H1 (cell line): Measurements from ENCODE around the gene SLC32A1. TPM values are rescaled to one million over a fixed set of nuclear protein-coding genes. Genes with fewer than 3 reads are reported as not detected.

Source experiments
- CTCF ChIA-PET: fragments of 300-600 bp; sonication (Branson Sonifier 250); formaldehyde crosslinking; loops from one replicate; lab custom pipeline; 2021; ENCODE audit not compliant: partially characterized antibody; lab: Charles Lee
- POLR2A ChIA-PET: fragments of 300-600 bp; sonication (Branson Sonifier 250); formaldehyde crosslinking; loops from one replicate; lab custom pipeline; 2021; ENCODE audit warnings: inconsistent platforms; ENCODE audit not compliant: partially characterized antibody; lab: Charles Lee
- DNase-seq, 2 experiments: peaks; one replicate each; pipeline versions ENCODE4 v3.0.0 to v3.0.0-alpha.2; 2010 to 2022; ENCODE audit warnings: low spot score in 2 of 2, low read depth in 1 of 2, mixed read lengths in 1 of 2
- FAIRE-seq: peaks from 2 replicates; lab custom pipeline; 2011; peaks lifted over from hg19 to GRCh38; lab: Jason Lieb, UNC
- H2AFZ ChIP-seq: 2 replicates; pipeline ENCODE4 v1.8.1; 2012; ENCODE audit warnings: low read length, inconsistent platforms
- H2AK5ac ChIP-seq: 2 replicates; pipeline ENCODE4 v1.6.1; 2013; ENCODE audit warnings: low read depth, low read length
- H2BK120ac ChIP-seq: replicated peaks from 2 replicates; pipeline ENCODE3; 2013; ENCODE audit warnings: low read depth, low read length, inconsistent platforms
- H2BK12ac ChIP-seq: 2 replicates; pipeline ENCODE4 v1.6.1; 2013; ENCODE audit warnings: low read depth, low read length
- H2BK15ac ChIP-seq: 2 replicates; pipeline ENCODE4 v1.6.1; 2013; ENCODE audit warnings: low read length
- H2BK20ac ChIP-seq: 2 replicates; pipeline ENCODE4 v1.6.1; 2013; ENCODE audit warnings: low read length
- H2BK5ac ChIP-seq: 2 replicates; pipeline ENCODE4 v1.6.1; 2013; ENCODE audit warnings: low read depth, low read length
- H3K14ac ChIP-seq: 2 replicates; pipeline ENCODE4 v1.6.1; 2013; ENCODE audit warnings: inconsistent platforms; ENCODE audit not compliant: insufficient read length
- H3K18ac ChIP-seq: 2 replicates; pipeline ENCODE4 v1.6.1; 2013; ENCODE audit warnings: low read length; ENCODE audit errors: extremely low read depth
- H3K23ac ChIP-seq: 2 replicates; pipeline ENCODE4 v1.6.1; 2013; ENCODE audit warnings: inconsistent platforms; ENCODE audit not compliant: insufficient read length
- H3K23me2 ChIP-seq: 2 replicates; pipeline ENCODE4 v1.6.1; 2013; ENCODE audit warnings: low read depth, low read length
- H3K27ac ChIP-seq: 2 replicates; pipeline ENCODE4 v1.6.1; 2011; ENCODE audit warnings: low read depth, low read length, inconsistent platforms
- H3K27me3 ChIP-seq, 4 experiments: replicated peaks in 1 of 4; 1 replicate in 1 of 4; 2 replicates in 3 of 4; pipeline versions ENCODE4 v1.6.1 to v1.8.1; 2011 to 2013; ENCODE audit warnings: low read length in 3 of 4, mild to moderate bottlenecking in 3 of 4, inconsistent platforms in 2 of 4, mixed read lengths in 2 of 4, moderate library complexity in 1 of 4; ENCODE audit not compliant: control insufficient read depth in 3 of 4, insufficient read depth in 3 of 4; ENCODE audit errors: extremely low read depth in 1 of 4
- H3K36me3 ChIP-seq, 4 experiments: 2 replicates each; pipeline versions ENCODE4 v1.6.1 to v1.8.1; 2011 to 2013; ENCODE audit warnings: mild to moderate bottlenecking in 4 of 4, low read length in 3 of 4, moderate library complexity in 2 of 4, control low read depth in 1 of 4, inconsistent platforms in 1 of 4; ENCODE audit not compliant: insufficient read depth in 4 of 4, control insufficient read depth in 2 of 4
- H3K4ac ChIP-seq: replicated peaks from 2 replicates; pipeline ENCODE3; 2013; ENCODE audit warnings: low read length, low read depth, mixed read lengths, inconsistent platforms; ENCODE audit not compliant: insufficient read length
- H3K4me1 ChIP-seq, 4 experiments: replicated peaks in 1 of 4; 1 replicate in 1 of 4; 2 replicates in 3 of 4; pipeline versions ENCODE4 v1.6.1 to v1.8.1; 2011 to 2013; ENCODE audit warnings: low read length in 3 of 4, inconsistent platforms in 2 of 4, mixed read lengths in 1 of 4; ENCODE audit not compliant: insufficient read depth in 4 of 4, control insufficient read depth in 3 of 4
- H3K4me2 ChIP-seq, 2 experiments: 2 replicates each; pipeline versions ENCODE4 v1.6.1 to v1.8.1; 2011 to 2013; ENCODE audit warnings: low read depth in 2 of 2, low read length in 2 of 2, control low read depth in 1 of 2, inconsistent platforms in 1 of 2, mild to moderate bottlenecking in 1 of 2; ENCODE audit not compliant: insufficient read depth in 1 of 2
- H3K4me3 ChIP-seq, 4 experiments: fragments of 200-600, 300-600 bp in 1 of 4; sonication (generic), shearing (Covaris generic), sonication (Bioruptor Twin) in 1 of 4; 2 replicates each; pipeline versions ENCODE4 v1.5.1 to v1.8.1; 2011 to 2016; ENCODE audit warnings: low read length in 4 of 4, low read depth in 3 of 4, control low read depth in 2 of 4, inconsistent platforms in 2 of 4, mild to moderate bottlenecking in 2 of 4, mixed read lengths in 1 of 4, moderate library complexity in 1 of 4; ENCODE audit not compliant: insufficient read depth in 2 of 4; ENCODE audit errors: extremely low read depth in 1 of 4
- H3K56ac ChIP-seq: replicated peaks from 2 replicates; pipeline ENCODE3; 2013; ENCODE audit warnings: low read depth, mild to moderate bottlenecking, mixed read lengths, low read length, inconsistent platforms; ENCODE audit not compliant: insufficient read length
- H3K79me1 ChIP-seq: 2 replicates; pipeline ENCODE4 v1.6.1; 2013; ENCODE audit warnings: low read depth, low read length, control low read depth
- H3K79me2 ChIP-seq, 2 experiments: 2 replicates each; pipeline versions ENCODE4 v1.6.1 to v1.8.1; 2012 to 2013; ENCODE audit warnings: low read length in 2 of 2, mild to moderate bottlenecking in 2 of 2, inconsistent platforms in 1 of 2; ENCODE audit not compliant: insufficient read depth in 2 of 2, control insufficient read depth in 1 of 2
- H3K9ac ChIP-seq, 4 experiments: replicated peaks in 1 of 4; 1 replicate in 1 of 4; 2 replicates in 3 of 4; pipeline versions ENCODE4 v1.6.1 to v1.8.1; 2011 to 2013; ENCODE audit warnings: low read depth in 3 of 4, low read length in 3 of 4, control low read depth in 2 of 4, mild to moderate bottlenecking in 2 of 4, moderate library complexity in 2 of 4, inconsistent platforms in 1 of 4; ENCODE audit errors: extremely low read depth in 1 of 4
- H3K9me3 ChIP-seq, 2 experiments: 2 replicates each; pipeline versions ENCODE4 v1.6.1 to v1.8.1; 2012 to 2013; ENCODE audit warnings: mild to moderate bottlenecking in 2 of 2, moderate library complexity in 2 of 2, control low read depth in 1 of 2, inconsistent platforms in 1 of 2, low read depth in 1 of 2, low read length in 1 of 2, mixed read lengths in 1 of 2; ENCODE audit not compliant: insufficient read depth in 2 of 2
- H4K20me1 ChIP-seq, 2 experiments: replicated peaks in 1 of 2; 2 replicates each; pipeline versions ENCODE3 to v1.8.1; 2011 to 2013; ENCODE audit warnings: inconsistent platforms in 2 of 2, low read length in 2 of 2, mild to moderate bottlenecking in 1 of 2; ENCODE audit not compliant: insufficient read depth in 2 of 2, control insufficient read depth in 1 of 2
- H4K5ac ChIP-seq: 2 replicates; pipeline ENCODE4 v1.6.1; 2013; ENCODE audit warnings: low read length, low read depth, mixed read lengths, inconsistent platforms; ENCODE audit not compliant: insufficient read length
- H4K8ac ChIP-seq: 2 replicates; pipeline ENCODE4 v1.8.0; 2013; ENCODE audit warnings: mild to moderate bottlenecking, moderate library complexity, low read length, inconsistent platforms; ENCODE audit not compliant: insufficient read depth; ENCODE audit errors: extremely low read depth
- H4K91ac ChIP-seq: replicated peaks from 2 replicates; pipeline ENCODE3; 2013; ENCODE audit warnings: low read length, mixed read lengths, inconsistent platforms; ENCODE audit not compliant: insufficient read length
- BCL11A ChIP-seq, 2 experiments: IDR thresholded peaks; one replicate each; pipeline ENCODE4 v1.6.1; 2011; ENCODE audit warnings: low read depth in 2 of 2, low read length in 2 of 2, mild to moderate bottlenecking in 2 of 2
- CHD2 ChIP-seq: IDR thresholded peaks from 2 replicates; pipeline ENCODE4 v1.6.1; 2012; ENCODE audit warnings: low read length, improper control_type of control experiment
- HDAC6 ChIP-seq: IDR thresholded peaks from one replicate; pipeline ENCODE4 v1.7.1; 2012; ENCODE audit warnings: low read depth, mild to moderate bottlenecking, inconsistent platforms, low read length, moderate library complexity
- JUN ChIP-seq: IDR thresholded peaks from 2 replicates; pipeline ENCODE4 v1.6.1; 2011; ENCODE audit warnings: low read depth, mild to moderate bottlenecking, improper control_type of control experiment, low read length
- PHF8 ChIP-seq: fragments of 200-600 bp; sonication (generic); conservative IDR thresholded peaks from 2 replicates; pipeline ENCODE4 v1.7.1; 2012; ENCODE audit warnings: low read depth, mild to moderate bottlenecking, inconsistent platforms, low read length, moderate library complexity
- POU5F1 ChIP-seq: IDR thresholded peaks from 2 replicates; pipeline ENCODE4 v1.6.1; 2011; ENCODE audit warnings: low read depth, mild to moderate bottlenecking, low read length, moderate library complexity
- RFX5 ChIP-seq: IDR thresholded peaks from 2 replicates; pipeline ENCODE4 v1.6.1; 2011; ENCODE audit warnings: low read depth, low read length, improper control_type of control experiment, borderline replicate concordance
- RXRA ChIP-seq: IDR thresholded peaks from 2 replicates; pipeline ENCODE4 v1.6.1; 2011; ENCODE audit warnings: low read depth, mild to moderate bottlenecking, low read length, moderate library complexity; ENCODE audit not compliant: insufficient read depth
- SP4 ChIP-seq: IDR thresholded peaks from 2 replicates; pipeline ENCODE4 v1.6.1; 2012; ENCODE audit warnings: low read length, inconsistent platforms
- SRF ChIP-seq: IDR thresholded peaks from 2 replicates; pipeline ENCODE4 v1.6.1; 2011; ENCODE audit warnings: mild to moderate bottlenecking, low read depth, low read length, moderate library complexity
- TBP ChIP-seq: IDR thresholded peaks from 2 replicates; pipeline ENCODE4 v1.6.1; 2011; ENCODE audit warnings: low read depth, low read length, improper control_type of control experiment
- YY1 ChIP-seq: IDR thresholded peaks from 2 replicates; pipeline ENCODE4 v1.6.1; 2011; ENCODE audit warnings: low read depth, mild to moderate bottlenecking, low read length
- WGBS, 2 experiments: shearing (Covaris generic) in 1 of 2; methylation state at CpG; one replicate each; pipeline versions ENCODE4 v1.1.6 to v1.1.7; 2013 to 2015; ENCODE audit warnings: low lambda C conversion rate in 2 of 2, mixed read lengths in 2 of 2, inconsistent platforms in 1 of 2, low coverage in 1 of 2, missing lambda C conversion rate in 1 of 2; ENCODE audit not compliant: insufficient replicate concordance in 2 of 2, insufficient coverage in 1 of 2, insufficient read length in 1 of 2; ENCODE audit errors: extremely low coverage in 1 of 2, missing lambda C conversion rate in 1 of 2; 5-methylcytosine and 5-hydroxymethylcytosine counted together
- polyA plus RNA-seq, 7 experiments: library from polyadenylated mRNA; depleted of rRNA in 3 of 7; stranded (reverse) in 5 of 7; unstranded in 2 of 7; fragments of >200 nt in 5 of 7; fragments of 200-250 nt in 2 of 7; gene quantifications; 1 replicate in 5 of 7; 2 replicates in 1 of 7; 4 replicates in 1 of 7; pipeline versions ENCODE4 v1.2.1 to v1.2.3, GENCODE V29; 2011 to 2013; ENCODE audit warnings: missing spikeins in 2 of 7, mixed read lengths in 2 of 7
- total RNA-seq: library from RNA; stranded (reverse); fragmentation: NEBNext Ultra II Directional; extraction: Animal tissue kit (Norgen Biotek cat#: 25700); gene quantifications from 2 replicates; pipeline ENCODE4 v1.2.1, GENCODE V29; 2021
- TF ChIP-seq, protein P1 (sequence below): IDR thresholded peaks from 2 replicates; pipeline ENCODE4 v1.6.1; 2011; ENCODE audit warnings: low read length, improper control_type of control experiment

The SLC32A1 gene
- total and polyA plus RNA-seq, 2 of the 8 experiments (the other 6 are each of a cell fraction or from before 2014, with no cell fraction given): 0.09 to 0.15 TPM

DNA sequence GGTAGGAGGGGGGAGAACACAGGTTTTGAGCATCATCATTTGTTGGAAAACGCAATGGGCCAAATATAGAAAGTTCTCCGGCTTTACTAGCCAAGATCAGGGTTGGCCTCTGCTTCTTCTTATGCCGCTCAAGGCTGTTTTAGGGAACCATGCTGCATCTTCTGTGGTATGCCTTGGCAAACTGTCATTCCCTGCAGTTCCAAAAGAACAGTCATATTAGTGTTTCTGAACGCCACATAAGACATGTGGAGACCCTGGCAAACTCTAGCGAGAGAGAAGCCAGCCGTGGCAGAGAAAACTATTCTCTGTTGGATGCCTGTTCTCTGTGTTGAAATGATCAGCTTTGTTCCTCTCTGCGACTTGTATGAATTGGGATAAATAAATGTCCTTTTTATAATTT is 34.8 kb downstream of the SLC32A1 start:
- Histone ChIP-seq H3K27me3 (no peaks in the 10 kb centered on the region), H3K36me3 (peaks cover 9 to 51% (median 36%) of the 10 kb centered on the region in 4 experiments), H4K5ac (no peak overlapping the region), H3K79me1 (no peaks in the 10 kb centered on the region; the same call in 1 of the 2 replicates), H3K23ac (no peak overlapping the region), H4K91ac (no peak overlapping the region), H3K9ac (no peak overlapping the region), H2AK5ac (no peak overlapping the region), H2BK20ac (no peak overlapping the region), H3K4ac (no peak overlapping the region), H3K18ac (no peak overlapping the region), H4K8ac (no peak overlapping the region), H3K27ac (no peak overlapping the region), H2BK12ac (no peak overlapping the region), H3K23me2 (no peaks in the 10 kb centered on the region; the same call in 1 of the 2 replicates), H2BK120ac (no peak overlapping the region), H2BK15ac (no peak overlapping the region), H4K20me1 (peaks cover 0 to 5% of the 10 kb centered on the region in 2 experiments), H3K4me2 (no peak overlapping the region), H2BK5ac (no peak overlapping the region), H3K4me3 (no peak overlapping the region), H3K79me2 (no peaks in the 10 kb centered on the region), H3K4me1 (no peaks in the 10 kb centered on the region), H3K9me3 (no peaks in the 10 kb centered on the region), H3K14ac (no peak overlapping the region), H2AFZ (no peak overlapping the region), H3K56ac (no peak overlapping the region)
- WGBS, 2 experiments: 92% methylated on average over 7 of the region's 7 CpGs; no CpG with 5 or more reads in 1 of the 2 experiments
- ChIA-PET CTCF (interaction anchor here (0.8 to 2.2 kb wide), 7 partner anchors 8 to 530 kb away, joined by 3 to 9 read pairs (median 5); no protein-coding TSS in a partner anchor), POLR2A (interaction anchor here (1.1 kb wide), 1 partner anchor 203 kb away, joined by 8 read pairs; the partner anchor contains the start of gene DHX35)
- DNase-seq: no peak
- FAIRE-seq: no peak
- TF ChIP-seq HDAC6 (no peak), JUN (no peak), SP4 (no peak), YY1 (no peak), SRF (no peak), RFX5 (no peak), CHD2 (no peak), PHF8 (no peak), POU5F1 (no peak), BCL11A (IDR thresholded peaks at IDR 0.05; ENCODE audit: low read depth in 2 of 2, low read length in 2 of 2) (no peak), TBP (no peak), RXRA (no peak)
- TF ChIP-seq, protein P1, sequence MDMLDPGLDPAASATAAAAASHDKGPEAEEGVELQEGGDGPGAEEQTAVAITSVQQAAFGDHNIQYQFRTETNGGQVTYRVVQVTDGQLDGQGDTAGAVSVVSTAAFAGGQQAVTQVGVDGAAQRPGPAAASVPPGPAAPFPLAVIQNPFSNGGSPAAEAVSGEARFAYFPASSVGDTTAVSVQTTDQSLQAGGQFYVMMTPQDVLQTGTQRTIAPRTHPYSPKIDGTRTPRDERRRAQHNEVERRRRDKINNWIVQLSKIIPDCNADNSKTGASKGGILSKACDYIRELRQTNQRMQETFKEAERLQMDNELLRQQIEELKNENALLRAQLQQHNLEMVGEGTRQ: no peak
